ENCODE measurements around the gene MTPN.

MTPN gene

GRCh38 chr7:135929249-135929648 lies 47.9 kb downstream of the MTPN start:
- H3K4me3 ChIP-seq (ENCODE audit: low read depth, low read length), result no peak overlapping the region

DNA sequence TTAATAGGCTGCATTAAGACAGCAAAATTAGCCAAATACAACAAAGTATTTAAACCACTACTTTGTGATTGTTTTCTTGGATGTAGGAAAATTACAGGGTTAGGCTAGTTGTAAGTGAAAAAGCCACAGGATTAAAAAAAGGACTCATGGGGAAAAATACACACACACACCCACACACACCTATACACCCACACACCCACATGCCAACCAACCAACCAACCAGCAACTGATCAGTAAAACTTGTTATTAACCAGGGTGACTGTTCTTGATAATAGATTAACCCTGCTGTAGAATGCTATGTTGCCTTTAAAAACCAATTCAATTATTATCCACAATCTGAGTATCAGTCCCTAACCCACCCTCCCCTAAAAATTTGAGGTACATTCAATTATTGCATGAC lies 49.0 kb downstream of the MTPN start:
- no peak overlapping the region for H3K4me3 ChIP-seq (ENCODE audit: low read depth, low read length)

- no peak overlapping the region for H3K4me3 ChIP-seq (ENCODE audit: low read depth, low read length)
Measured at GRCh38 chr7:135925210-135925609, 51.9 kb downstream of the MTPN start.

- H3K4me3 ChIP-seq (ENCODE audit: low read depth, low read length), result no peak overlapping the region
Measured at GRCh38 chr7:135924302-135924701, 52.9 kb downstream of the MTPN start.

DNA sequence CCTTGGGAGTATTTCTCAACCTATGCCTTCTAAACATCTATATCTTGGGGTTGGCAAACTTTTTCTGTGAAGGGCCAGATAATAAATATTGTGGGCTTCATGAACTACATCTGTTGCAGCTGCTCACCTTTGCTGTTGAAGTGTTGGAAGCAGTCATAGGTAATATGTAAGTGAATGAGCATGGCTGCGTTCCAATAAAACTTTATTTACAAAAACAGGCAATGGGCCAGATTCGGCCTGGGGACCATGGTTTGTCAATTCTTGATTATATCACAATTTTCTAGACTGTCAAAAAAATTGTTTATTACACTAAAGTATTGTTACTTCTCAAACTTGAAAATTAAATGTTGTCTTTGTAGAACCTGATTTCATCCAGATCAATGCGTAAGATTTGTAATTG lies 54.9 kb downstream of the MTPN start:
- no peak overlapping the region for H3K4me3 ChIP-seq (ENCODE audit: low read depth, low read length)

DNA sequence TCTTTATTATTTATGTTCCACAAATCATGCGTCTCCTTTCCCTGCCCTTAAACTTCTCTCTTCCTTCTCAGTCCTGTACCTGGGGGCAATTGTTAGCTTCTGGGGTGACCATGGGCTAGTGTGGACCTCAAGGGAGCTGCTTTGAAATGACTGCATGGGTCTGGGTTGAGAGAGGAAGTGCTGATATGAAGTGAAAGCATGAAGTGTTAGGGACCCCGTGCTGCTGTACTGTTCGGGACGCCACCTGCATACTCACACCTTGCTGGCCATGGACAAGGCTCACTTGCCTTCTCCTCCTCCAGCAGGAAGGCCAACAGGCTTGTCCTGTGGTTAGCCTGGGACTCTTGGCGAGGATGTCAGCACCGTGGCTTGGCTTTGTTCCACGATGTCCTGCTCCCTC lies 56.7 kb downstream of the MTPN start:
- no peak overlapping the region for H3K4me3 ChIP-seq (ENCODE audit: low read depth, low read length)

DNA sequence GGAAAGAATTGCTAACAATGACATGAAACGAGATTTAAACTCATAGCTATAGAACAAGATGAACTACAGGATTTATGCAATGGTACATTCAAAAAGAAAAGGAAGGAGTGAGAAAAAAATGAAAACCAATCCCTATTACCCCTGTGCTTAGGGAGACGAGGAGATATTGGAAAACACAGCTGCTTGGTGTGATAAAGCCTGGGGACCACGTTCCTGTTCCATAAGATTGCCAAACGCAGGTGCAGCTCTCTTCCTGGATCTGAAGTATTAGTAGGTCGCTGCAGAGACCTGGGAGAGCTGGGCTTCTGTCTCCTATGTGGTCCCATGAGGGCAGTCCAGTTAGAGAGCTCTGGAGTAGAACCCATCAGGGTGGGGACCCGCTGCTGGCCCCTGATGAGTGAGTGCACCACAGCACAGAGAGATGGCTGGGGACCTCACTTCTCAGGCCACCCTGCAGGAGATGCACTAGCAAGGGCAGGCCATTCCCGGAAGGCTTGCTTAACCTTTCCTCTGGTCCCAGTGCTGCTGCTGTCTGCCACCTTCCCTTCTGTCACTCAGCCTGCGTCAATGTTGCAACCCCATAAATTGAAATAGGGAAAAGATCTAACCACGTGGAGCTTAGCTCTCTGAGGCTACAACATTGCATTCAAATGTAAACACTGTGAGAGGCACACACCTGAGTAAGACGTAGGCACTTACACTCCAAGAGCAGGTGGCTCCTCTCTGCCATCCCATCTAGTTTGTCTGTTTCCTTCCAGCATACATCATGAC lies 57.9 kb downstream of the MTPN start:
- H3K4me3 ChIP-seq (ENCODE audit: low read depth, low read length), result no peak overlapping the region

DNA sequence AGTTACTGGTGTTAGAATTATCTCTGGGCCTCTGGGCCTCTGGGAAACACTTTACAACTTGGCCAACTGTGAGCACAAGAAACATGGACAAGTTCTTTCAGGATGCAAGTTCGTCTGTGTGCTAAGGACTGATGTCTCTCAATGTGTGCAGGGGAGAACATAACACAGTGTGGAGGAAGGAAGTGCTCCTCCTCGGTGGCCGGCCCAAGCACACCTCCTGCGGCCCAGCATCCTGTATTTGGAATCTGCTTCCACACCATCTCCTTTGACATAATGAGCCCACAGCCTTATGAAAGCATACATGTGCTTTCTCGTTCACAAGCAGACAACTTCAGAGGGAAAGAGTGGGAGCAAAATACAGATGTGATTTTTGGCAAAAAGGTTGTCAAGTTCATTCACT lies 59.0 kb downstream of the MTPN start:
- no peak overlapping the region for H3K4me3 ChIP-seq (ENCODE audit: low read depth, low read length)

DNA sequence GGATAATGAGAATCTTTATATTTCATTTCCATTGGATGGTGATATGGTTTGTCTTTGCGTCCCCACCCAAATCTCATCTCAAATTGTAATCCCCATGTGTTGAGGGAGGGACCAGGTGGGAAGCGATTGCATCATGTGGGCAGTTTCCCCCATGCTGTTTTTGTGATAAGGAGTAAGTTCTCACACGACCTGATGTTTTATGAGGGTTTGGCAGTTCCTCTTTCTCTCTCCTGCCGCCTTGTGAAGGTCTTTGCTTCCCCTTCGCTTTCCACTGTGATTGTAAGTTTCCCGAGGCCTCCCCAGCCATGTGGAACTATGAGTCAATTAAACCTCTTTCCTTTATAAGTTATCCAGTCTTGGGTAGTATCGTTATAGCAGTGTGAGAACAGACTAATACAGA lies 59.4 kb downstream of the MTPN start:
- H3K4me3 ChIP-seq (ENCODE audit: low read depth, low read length), result no peak overlapping the region

- H3K4me3 ChIP-seq (ENCODE audit: low read depth, low read length), result no peak overlapping the region
Measured at GRCh38 chr7:135914346-135914745, 62.8 kb downstream of the MTPN start.

GRCh38 chr7:135913404-135913803 lies 63.8 kb downstream of the MTPN start:
- no peak overlapping the region for H3K4me3 ChIP-seq (ENCODE audit: low read depth, low read length)

DNA sequence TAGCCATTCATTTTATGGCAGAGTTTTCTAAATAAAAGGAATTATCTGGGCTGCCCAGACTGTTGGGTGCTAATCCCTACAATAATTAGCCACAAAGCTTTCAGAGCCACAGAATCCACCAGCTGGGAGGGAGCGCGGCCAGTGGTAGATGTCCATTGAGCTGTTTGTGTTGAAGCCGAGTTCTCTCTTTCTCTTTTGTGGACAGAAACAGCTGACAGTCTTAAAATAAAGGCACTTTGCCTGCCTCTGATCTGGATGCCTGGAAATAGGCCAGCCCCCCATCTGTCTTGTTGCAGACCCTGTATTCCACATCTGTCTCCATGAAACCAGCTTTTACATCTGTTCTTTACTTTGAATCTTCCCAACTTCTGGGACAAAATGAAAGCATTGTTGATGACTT lies 66.1 kb downstream of the MTPN start:
- no peak overlapping the region for H3K4me3 ChIP-seq (ENCODE audit: low read depth, low read length)

- H3K4me3 ChIP-seq (ENCODE audit: low read depth, low read length), result no peak overlapping the region
Measured at GRCh38 chr7:135910393-135911036, 66.6 kb downstream of the MTPN start.

DNA sequence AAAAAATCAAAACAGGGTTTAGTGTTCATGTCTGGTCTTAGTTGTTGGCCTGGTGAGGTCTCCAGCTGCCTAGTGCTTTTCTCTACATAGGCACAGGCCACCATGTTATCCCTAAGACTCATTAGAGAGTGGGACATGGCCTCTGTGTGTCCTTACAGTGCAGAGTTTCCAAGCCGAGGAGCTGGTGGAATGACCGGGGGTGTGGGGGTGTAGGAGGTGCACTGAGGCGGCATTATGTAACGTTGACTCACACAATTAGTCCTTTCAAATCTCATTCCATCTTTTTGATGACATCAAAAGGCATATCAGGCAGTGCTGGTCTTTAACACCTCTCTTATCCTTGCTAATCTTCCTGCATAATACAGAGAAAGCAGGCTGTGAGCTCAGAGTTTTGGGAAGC lies 71.3 kb downstream of the MTPN start:
- H3K4me3 ChIP-seq (ENCODE audit: low read depth, low read length), result no peak overlapping the region

- H3K4me3 ChIP-seq (ENCODE audit: low read depth, low read length), result no peak overlapping the region
Measured at GRCh38 chr7:135905355-135905754, 71.8 kb downstream of the MTPN start.

GRCh38 chr7:135904282-135904681 lies 72.9 kb downstream of the MTPN start:
- no peak overlapping the region for H3K4me3 ChIP-seq (ENCODE audit: low read depth, low read length)

DNA sequence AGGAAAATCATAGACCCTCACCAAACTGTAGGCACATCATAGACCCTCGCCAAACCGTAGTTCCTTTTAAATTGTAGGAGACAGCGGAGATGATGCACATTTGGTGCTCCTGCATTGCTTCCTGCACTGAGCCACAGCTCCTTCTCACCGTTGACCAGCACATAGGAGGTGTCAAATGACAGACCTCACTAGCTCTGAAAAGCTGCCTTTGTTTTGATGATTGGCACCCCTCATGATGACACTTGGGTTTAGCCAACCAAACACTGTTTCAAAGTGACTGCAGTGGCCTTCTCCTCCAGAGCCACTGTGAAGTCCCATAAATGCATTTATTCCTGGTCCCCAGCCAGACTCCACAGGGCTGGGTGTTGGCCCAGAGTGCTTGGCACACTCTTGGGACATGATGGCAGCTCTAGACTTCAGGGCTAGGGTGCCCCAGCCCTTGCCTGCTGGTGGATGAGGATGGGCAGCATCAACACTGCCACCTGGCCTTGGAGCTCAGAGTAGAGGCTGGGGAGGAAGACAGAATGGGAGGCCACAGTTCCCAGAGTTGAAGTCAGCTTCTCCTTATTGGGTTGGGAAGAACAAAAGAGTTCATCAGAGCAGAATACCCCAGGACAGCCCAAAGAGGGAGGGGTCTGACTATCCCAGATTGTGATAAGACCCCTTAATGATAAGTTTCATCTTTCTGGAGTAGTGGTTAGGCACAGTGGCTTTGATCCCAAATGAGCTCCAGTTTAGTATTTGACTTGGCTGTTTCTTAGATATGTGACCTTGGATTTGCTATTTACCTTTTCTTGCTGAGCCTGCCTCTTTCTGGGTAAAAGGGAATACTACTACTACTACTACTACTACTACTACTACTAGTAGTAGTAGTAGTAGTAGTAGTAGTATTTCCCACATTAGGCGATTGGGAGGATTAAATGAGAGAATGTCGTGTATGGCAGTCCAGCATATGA lies 75.3 kb downstream of the MTPN start:
- no peak overlapping the region for H3K4me3 ChIP-seq (ENCODE audit: low read depth, low read length)

GRCh38 chr7:135900065-135900546 lies 77.1 kb downstream of the MTPN start:
- no peak overlapping the region for H3K4me3 ChIP-seq (ENCODE audit: low read depth, low read length)

GRCh38 chr7:135899458-135900064 lies 77.6 kb downstream of the MTPN start:
- H3K4me3 ChIP-seq (ENCODE audit: low read depth, low read length), result no peak overlapping the region

DNA sequence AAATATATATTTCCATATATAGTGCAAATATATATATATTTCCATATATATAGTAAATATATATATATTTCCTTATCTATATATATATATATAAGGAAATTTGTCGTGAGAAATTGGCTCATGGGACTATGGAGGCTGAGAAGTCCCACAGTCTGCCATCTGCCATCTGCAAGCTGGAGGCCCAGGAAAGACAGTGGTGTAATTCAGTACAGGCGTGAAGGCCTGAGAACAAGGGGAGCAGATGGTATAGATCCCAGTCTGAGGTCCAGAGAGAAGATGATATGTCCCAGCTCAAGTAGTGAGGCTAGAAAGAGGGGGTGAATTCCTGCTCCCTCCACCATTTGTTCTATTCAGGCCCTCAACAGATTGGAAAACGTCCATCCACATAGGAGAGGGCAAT lies 78.9 kb downstream of the MTPN start:
- H3K4me3 ChIP-seq (ENCODE audit: low read depth, low read length), result no peak overlapping the region

- no peak overlapping the region for H3K4me3 ChIP-seq (ENCODE audit: low read depth, low read length)
Measured at GRCh38 chr7:135894816-135895215, 82.3 kb downstream of the MTPN start.

Data from iPS-11a (cell line).